ENCODE data around the gene PPP1R1C.

GRCh38 chr2:181954538-181954883 is 31.1 kb upstream of the PPP1R1C start:
- TF ChIP-seq ZNF781 (CRISPR knock-in tag; IDR thresholded peaks at IDR 0.05; ENCODE audit: borderline replicate concordance, not compliant biosample characterization) (no peak), MEIS2 (CRISPR knock-in tag; IDR thresholded peaks at IDR 0.05) (no peak), THRA (CRISPR knock-in tag; IDR thresholded peaks at IDR 0.05; ENCODE audit: borderline replicate concordance) (no peak), POLR2AphosphoS5 (IDR thresholded peaks at IDR 0.05; ENCODE audit: low read depth, low read length) (no peak), MAFK (conservative IDR thresholded peaks at IDR 0.05 in 1 of 2, IDR thresholded peaks at IDR 0.05 in 1 of 2; ENCODE audit: low read length in 2 of 2) (no peak), PHF5A (CRISPR knock-in tag; IDR thresholded peaks at IDR 0.05; ENCODE audit: low read depth, unreplicated experiment) (no peak), CTCF (CRISPR knock-in tag; IDR thresholded peaks at IDR 0.05) (no peak), GABPA (IDR thresholded peaks at IDR 0.05; ENCODE audit: low read depth, low read length) (no peak), GABPA (CRISPR knock-in tag; IDR thresholded peaks at IDR 0.05; ENCODE audit: low read depth) (no peak), CREM (IDR thresholded peaks at IDR 0.05) (no peak), CREM (CRISPR knock-in tag; IDR thresholded peaks at IDR 0.05) (no peak), KDM5B (CRISPR knock-in tag; IDR thresholded peaks at IDR 0.05; ENCODE audit: borderline replicate concordance) (no peak), ZNF180 (CRISPR knock-in tag; IDR thresholded peaks at IDR 0.05; ENCODE audit: borderline replicate concordance, low read depth) (no peak)
